Natural killer cell treated with Interleukin-12 subunit alpha and Interleukin-12 subunit beta and Interleukin-15 and Interleukin-18, amount 100 ng/mL, for 72 hours (primary cell): ENCODE results near the gene CEMP1. TPM values are rescaled to one million over a fixed set of nuclear protein-coding genes. Genes with fewer than 3 reads are reported as not detected.
A peak's percentile ranks its signal among the peaks of the same experiment; 100 is the strongest.

Source experiments
- ATAC-seq, 2 donors: fragments of 150-1000 bp; cut with Tn5 transposase in 1 of 2; sonication (Bioruptor Pico), chemical (Tn5 transposase) in 1 of 2; 2 replicates each; pipeline ENCODE4 v1.10.0; 2021
- DNase-seq: peaks from one replicate; pipeline ENCODE4 v3.0.0; 2022; ENCODE audit warnings: low spot score
- H3K27ac Mint-ChIP-seq, 2 donors: 1 replicate in 1 of 2; 2 replicates in 1 of 2; pipeline ENCODE4 v1.8.0; 2022; ENCODE audit warnings: mixed read lengths in 2 of 2, mild to moderate bottlenecking in 1 of 2, moderate library complexity in 1 of 2
- H3K27me3 Mint-ChIP-seq, 2 donors: 1 replicate in 1 of 2; 2 replicates in 1 of 2; pipeline ENCODE4 v1.8.0; 2022; ENCODE audit warnings: mixed read lengths in 2 of 2
- H3K36me3 Mint-ChIP-seq: one replicate; pipeline ENCODE4 v1.8.0; 2022; ENCODE audit warnings: mixed read lengths
- H3K4me1 Mint-ChIP-seq, 2 donors: 1 replicate in 1 of 2; 2 replicates in 1 of 2; pipeline ENCODE4 v1.8.0; 2022; ENCODE audit warnings: low read depth in 2 of 2, mixed read lengths in 2 of 2, mild to moderate bottlenecking in 1 of 2
- H3K4me3 Mint-ChIP-seq: one replicate; pipeline ENCODE4 v1.8.0; 2022; ENCODE audit warnings: mixed read lengths
- H3K9me3 Mint-ChIP-seq: 2 replicates; pipeline ENCODE4 v1.8.0; 2022; ENCODE audit warnings: mixed read lengths
- total RNA-seq, 2 donors: library from RNA; stranded (reverse); gene quantifications; one replicate each; pipeline ENCODE4 v1.2.3, GENCODE V29; 2022

CEMP1 gene
- total RNA-seq, 2 donors from 2014 or later, result not detected

DNA sequence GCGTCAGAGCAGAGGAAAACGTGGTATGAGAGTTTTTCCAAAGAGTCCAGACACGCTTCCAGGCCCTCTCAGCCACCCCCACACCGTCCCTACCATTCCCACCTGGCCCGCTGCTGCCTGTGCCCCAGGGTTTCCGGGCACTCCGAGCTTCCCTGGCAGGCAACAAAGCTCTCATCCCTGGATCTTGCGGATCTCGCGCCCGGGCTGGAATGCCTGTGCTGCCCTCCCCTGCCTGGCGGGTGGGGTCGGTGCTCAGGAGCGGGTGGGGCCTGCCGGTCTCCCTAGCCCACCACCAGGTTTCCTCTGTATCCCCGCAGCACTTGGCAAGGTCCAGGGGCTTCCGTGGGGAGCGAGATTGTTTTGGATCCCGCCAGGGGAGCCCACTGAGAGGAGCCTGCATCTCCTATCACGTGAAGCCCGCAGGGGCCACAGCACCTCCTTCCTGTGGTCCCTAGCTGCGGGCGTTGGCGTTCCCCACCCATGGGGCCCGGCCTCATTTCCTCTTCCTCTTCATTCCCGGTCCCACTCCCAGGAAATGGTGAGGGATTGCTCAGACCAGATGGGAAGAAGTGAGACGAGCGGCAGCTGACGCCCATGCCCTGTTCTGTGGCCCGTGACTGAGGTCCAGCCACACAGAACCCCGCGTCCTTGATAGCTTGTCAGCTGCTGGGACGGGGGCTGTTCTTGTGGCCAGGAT, 45.2 kb downstream of the CEMP1 start:
- H3K27ac Mint-ChIP-seq, result peak overlapping the region in 1 of 2 donors; percentile 14
- H3K9me3 Mint-ChIP-seq, result no peaks in the 10 kb centered on the region
- peaks cover 13 to 26% of the 10 kb centered on the region in 2 donors for H3K4me1 Mint-ChIP-seq
- no peaks in the 10 kb centered on the region for H3K36me3 Mint-ChIP-seq
- no peak overlapping the region for H3K4me3 Mint-ChIP-seq
- ATAC-seq (peak in 1 of 2 donors; percentile 11), DNase-seq (no peak)
- no peaks in the 10 kb centered on the region for H3K27me3 Mint-ChIP-seq

DNA sequence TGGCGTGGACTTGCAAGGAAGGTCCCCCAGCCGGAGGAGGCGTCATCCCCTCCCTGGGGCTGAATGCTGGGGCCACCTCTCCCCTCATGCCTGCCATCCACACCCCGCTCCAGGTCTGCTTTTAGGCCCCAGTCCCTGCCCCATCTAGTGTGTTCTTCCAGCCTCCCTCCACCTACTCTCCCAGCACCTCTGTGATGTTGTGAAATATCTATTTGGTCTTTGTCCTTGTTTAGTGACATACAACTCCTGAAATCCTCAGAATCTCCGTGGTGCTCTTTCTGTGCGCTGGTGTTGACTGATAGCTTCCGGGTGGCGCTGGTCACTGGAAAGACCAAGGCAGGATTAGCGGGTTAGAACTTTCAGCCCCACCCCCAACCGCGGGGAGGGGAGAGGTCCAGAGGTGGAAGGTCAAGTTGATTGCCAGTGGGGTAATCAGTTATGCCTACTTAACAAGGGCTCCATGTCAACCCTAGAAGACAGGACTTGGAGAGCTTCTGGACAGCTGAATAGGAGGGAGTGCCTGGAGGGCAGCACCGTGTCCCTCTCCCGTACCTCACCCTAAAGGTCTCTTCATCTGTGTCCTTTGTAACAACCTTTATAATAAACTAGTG, 46.2 kb downstream of the CEMP1 start:
- peaks cover 13 to 26% of the 10 kb centered on the region in 2 donors for H3K4me1 Mint-ChIP-seq
- no peak for ATAC-seq
- no peaks in the 10 kb centered on the region for H3K9me3 Mint-ChIP-seq
- no peaks in the 10 kb centered on the region for H3K27me3 Mint-ChIP-seq
- H3K4me3 Mint-ChIP-seq, result no peak overlapping the region
- no peak overlapping the region for H3K27ac Mint-ChIP-seq
- DNase-seq, result no peak
- no peaks in the 10 kb centered on the region for H3K36me3 Mint-ChIP-seq

DNA sequence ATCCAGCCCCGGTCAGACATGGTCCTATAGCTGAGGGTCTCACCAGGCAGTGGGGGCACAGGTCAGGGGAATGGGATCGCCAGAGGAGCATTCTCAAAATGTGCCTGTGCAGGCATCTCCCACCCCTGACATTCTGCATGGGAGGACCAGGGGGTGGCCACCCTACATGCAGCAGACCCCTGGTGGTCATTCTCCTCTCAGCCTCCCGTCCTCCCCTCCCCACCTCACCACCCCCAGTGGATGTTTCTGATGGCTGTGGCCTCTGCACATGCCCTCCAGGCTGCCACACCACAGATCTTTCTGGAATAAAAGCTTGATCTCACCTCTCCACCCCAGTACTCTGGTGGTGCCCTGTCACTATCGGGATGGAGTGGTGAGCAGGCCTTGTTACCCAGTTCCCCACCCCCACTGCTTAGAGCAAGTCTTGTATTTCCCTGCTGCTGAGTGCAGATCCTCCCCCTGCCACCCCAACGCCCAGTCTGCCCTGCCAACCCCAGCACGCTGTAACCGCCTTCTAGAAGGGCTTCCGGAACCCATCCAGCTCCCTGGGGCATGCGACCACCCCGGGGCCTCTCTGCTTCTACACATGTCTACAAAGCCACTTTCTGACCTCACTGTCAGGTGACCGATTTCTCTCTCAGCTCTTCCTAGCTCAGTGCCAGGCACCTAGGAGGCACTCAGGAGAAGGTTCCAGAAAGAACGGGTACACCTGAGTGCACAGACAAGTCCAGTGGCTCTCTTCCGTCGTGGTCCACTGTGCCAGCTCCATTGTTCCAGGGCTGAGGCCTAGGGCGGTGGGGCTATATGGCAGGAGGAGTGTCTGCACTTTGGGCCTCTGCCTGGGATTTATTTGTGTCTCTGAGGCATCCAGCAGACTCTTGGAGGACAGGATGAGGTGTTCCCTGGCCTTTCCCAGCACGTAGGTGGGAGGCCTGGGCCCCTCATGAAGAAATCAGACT, 47.0 kb downstream of the CEMP1 start:
- H3K4me3 Mint-ChIP-seq, result no peak overlapping the region
- H3K27ac Mint-ChIP-seq, result peak overlapping the region in 1 of 2 donors; percentile 6
- no peaks in the 10 kb centered on the region for H3K27me3 Mint-ChIP-seq
- DNase-seq (no peak), ATAC-seq (no peak)
- H3K4me1 Mint-ChIP-seq, result peaks cover 13 to 24% of the 10 kb centered on the region in 2 donors
- H3K9me3 Mint-ChIP-seq, result no peaks in the 10 kb centered on the region
- no peaks in the 10 kb centered on the region for H3K36me3 Mint-ChIP-seq

DNA sequence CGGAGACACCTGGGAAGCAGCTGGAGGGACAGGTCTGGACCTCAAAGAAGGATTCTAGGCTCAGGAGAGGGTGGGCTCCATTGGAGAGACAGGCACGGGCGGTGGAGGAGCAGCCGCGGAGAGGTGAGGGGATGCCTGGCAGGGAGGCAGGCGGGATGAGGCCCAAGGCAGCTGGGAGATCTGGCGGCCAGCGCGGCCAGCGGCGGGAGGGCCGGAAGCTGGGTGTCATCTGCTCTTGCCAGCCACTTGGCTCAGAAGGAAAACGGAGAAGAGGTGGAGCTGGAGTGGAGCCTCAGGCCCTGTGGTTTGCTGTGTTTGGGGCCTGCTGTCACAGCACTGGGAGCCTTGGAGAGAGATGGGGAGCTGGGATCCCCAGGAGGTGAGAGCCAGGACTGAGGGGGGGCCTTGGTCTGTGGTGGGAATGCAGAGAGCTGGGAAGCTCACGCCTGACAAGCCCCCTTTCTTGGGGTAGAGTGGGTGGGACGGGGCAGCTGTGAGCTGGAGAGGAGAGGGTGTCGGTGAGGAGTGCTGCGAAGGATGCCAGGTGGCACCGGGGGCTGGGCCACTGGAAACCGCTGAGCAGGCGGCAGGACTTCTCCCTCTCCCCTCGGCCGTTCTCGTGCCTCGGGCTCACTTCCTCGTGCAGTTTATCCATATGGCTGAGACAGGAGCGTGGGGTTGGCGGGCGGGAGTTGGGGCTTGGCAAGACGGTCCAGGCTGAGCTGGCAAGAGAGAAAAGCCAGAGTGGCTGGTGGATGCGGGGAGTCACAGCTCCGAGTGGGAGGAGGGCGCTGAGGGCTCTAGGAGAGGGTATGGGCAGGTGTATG, 48.3 kb downstream of the CEMP1 start:
- H3K27ac Mint-ChIP-seq, result peak overlapping the region in 1 of 2 donors; percentile 6
- no peaks in the 10 kb centered on the region for H3K9me3 Mint-ChIP-seq
- ATAC-seq (no peak), DNase-seq (no peak)
- H3K36me3 Mint-ChIP-seq, result no peaks in the 10 kb centered on the region
- peaks cover 13 to 22% of the 10 kb centered on the region in 2 donors for H3K4me1 Mint-ChIP-seq
- no peak overlapping the region for H3K4me3 Mint-ChIP-seq
- H3K27me3 Mint-ChIP-seq, result no peaks in the 10 kb centered on the region

DNA sequence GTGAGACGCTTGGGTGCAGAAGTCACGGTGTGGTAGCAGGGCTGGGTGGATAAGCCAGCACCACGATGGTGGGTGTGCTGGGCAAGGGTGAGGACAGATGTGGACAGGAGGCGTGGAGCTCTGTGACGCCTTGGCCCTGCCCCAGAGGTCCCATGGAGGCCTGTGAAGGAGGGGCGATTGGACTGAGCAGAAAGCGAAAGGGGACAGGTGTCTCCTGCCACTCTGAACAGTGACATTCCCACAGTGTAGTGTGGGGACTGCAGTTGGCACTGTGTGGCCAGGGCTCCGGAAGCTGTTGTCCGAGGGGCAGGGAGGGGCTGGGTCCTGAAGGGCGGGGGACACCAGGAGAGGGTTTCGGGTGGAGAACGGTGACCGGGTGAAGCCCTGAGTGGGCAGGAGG, 49.0 kb downstream of the CEMP1 start:
- no peaks in the 10 kb centered on the region for H3K9me3 Mint-ChIP-seq
- no peaks in the 10 kb centered on the region for H3K36me3 Mint-ChIP-seq
- H3K27ac Mint-ChIP-seq, result no peak overlapping the region
- peaks cover 7 to 24% of the 10 kb centered on the region in 2 donors for H3K4me1 Mint-ChIP-seq
- no peak overlapping the region for H3K4me3 Mint-ChIP-seq
- H3K27me3 Mint-ChIP-seq, result no peaks in the 10 kb centered on the region
- no peak for DNase-seq
- ATAC-seq, result no peak

DNA sequence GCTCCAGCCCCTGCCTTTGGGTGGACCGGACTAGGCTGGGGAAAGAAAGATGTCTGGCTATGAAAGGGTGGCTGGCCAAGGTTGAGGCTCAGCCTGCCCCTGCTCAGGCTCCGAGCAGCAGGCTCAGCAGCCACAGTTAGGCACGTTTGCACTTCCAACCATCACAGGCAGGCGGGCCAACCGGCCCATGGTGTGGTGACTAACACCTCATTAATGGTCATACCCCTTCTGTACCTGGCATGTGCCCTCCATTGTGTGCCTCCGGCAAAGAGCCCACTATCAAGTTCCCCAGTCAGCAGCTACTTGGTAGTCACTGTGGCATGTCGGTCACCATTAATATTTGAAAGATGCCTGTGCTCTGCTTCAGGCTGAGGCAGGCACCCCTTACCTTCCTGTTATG, 49.5 kb downstream of the CEMP1 start:
- H3K27me3 Mint-ChIP-seq, result no peaks in the 10 kb centered on the region
- ATAC-seq, result no peak
- H3K4me3 Mint-ChIP-seq, result no peak overlapping the region
- no peak for DNase-seq
- H3K27ac Mint-ChIP-seq, result no peak overlapping the region
- H3K9me3 Mint-ChIP-seq, result no peaks in the 10 kb centered on the region
- no peaks in the 10 kb centered on the region for H3K36me3 Mint-ChIP-seq
- H3K4me1 Mint-ChIP-seq, result peaks cover 2 to 21% of the 10 kb centered on the region in 2 donors

DNA sequence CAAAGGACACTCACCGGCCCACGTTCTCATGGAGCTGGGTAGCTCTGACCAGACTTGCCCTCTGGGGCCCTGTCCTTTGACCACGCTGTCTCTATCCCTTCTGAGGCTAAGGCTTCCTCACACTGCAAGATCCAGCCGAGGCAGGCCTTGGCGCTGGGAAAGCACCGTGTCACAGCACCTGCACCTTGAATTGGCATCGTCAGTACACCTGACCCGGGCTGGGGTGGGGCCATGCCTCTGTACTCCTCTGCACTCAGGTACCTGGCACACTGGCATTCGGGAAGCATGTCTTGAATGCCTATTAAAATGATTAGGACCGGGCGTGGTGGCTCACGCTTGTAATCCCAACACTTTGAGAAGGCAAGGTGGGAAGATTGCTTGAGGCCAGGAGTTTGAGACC, 50.3 kb downstream of the CEMP1 start:
- Mint-ChIP-seq H3K4me1 (peaks cover 0 to 22% of the 10 kb centered on the region in 2 donors), H3K4me3 (no peak overlapping the region), H3K36me3 (no peaks in the 10 kb centered on the region), H3K9me3 (no peaks in the 10 kb centered on the region), H3K27ac (no peak overlapping the region), H3K27me3 (no peaks in the 10 kb centered on the region)
- no peak for ATAC-seq
- DNase-seq, result no peak

Other genes with a start within 250 kb of the CEMP1 start
- gene ABCA3, start 190.7 kb downstream of the CEMP1 start, total RNA-seq, result 10 to 100 TPM in 1 of 2 donors, 1 to 10 TPM in 1; 7.3 to 14.9 TPM
- gene CCNF, start 102.0 kb downstream of the CEMP1 start, total RNA-seq, result 10 to 100 TPM; 36.1 to 79.5 TPM
- 10 to 100 TPM in 1 of 2 donors, 1 to 10 TPM in 1; 8.6 to 39.0 TPM for gene TEDC2, start 71.3 kb downstream of the CEMP1 start, total RNA-seq
- not detected for gene NTN3, start 60.1 kb downstream of the CEMP1 start, total RNA-seq
- 10 to 100 TPM; 22.0 to 39.9 TPM for gene TBC1D24, start 56.3 kb downstream of the CEMP1 start, total RNA-seq
- gene ATP6V0C, start 17.5 kb downstream of the CEMP1 start, total RNA-seq, result 100 to 1,000 TPM; 103 to 146 TPM
- gene AMDHD2, start 11.0 kb downstream of the CEMP1 start, total RNA-seq, result 10 to 100 TPM; 34.1 to 63.9 TPM
- 10 to 100 TPM; 71.3 to 76.8 TPM for gene PDPK1, start 6.6 kb upstream of the CEMP1 start, total RNA-seq
- 10 to 100 TPM; 46.2 to 65.0 TPM for gene KCTD5, start 151.1 kb upstream of the CEMP1 start, total RNA-seq
- 1 to 10 TPM; 1.1 to 1.4 TPM for gene PRSS27, start 188.8 kb upstream of the CEMP1 start, total RNA-seq
- gene SRRM2, start 221.2 kb upstream of the CEMP1 start, total RNA-seq, result 1,000 to 10,000 TPM in 1 of 2 donors, 100 to 1,000 TPM in 1; 569 to 1,109 TPM
- 100 to 1,000 TPM; 196 to 201 TPM for gene ELOB, start 245.9 kb upstream of the CEMP1 start, total RNA-seq